Measurements from ENCODE around the gene ADAMTS19.

DNA sequence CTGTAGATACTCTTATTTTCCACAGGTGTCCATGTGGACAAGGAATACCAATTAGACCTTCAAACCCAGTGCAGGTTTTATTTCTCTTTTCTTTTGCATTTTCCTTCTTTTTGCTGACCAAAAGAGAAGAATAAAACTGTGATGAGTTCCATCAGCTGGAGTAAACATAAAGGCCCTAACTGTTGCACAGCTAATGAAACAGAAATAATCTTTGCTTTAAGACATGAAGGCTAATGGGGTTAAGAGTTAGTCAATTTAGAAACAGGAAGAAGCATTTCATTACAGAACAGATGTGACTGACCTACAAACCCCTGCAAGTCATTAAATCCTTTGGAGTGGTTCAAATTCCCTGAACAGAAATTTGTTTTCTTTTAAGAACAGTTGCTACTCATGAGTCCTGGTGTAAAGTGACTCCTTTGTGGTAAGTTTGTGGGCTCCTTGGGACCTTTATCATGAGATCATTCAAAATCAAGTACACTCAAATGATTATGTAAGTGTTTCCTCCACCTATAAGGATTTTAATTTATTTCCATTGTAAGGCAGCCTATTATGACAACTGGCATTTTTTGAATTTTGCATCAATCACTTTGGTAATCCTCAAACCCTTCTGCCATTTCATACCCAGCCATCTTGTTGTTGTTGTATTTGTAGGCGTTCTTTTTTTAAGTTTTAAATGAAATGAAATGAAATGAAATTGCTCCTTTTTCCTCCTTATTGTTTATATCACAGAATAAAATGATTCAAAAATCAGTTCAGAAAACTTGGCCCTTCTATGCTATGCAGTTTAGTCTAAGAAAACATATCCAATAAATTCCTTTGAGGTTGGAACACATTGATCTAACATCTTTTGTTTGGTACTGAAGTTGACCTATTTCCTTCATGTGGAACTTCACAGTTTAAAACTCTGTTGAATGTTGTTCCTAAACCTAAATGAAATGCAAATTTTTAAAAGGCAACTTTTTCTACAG lies 289.1 kb downstream of the ADAMTS19 start:
- no peak for TF ChIP-seq CTCF (IDR thresholded peaks at IDR 0.05)
- TF ChIP-seq POLR2A (IDR thresholded peaks at IDR 0.05): no peak

All from tibial nerve (tissue), 3 donors.